Lung (tissue), 12 donors: ENCODE measurements around the gene ART1. TPM values are rescaled to one million over a fixed set of nuclear protein-coding genes. Genes with fewer than 3 reads are reported as not detected.

Source experiments
- ATAC-seq: fragments of 200-7000 bp; cut with Tn5 transposase; one replicate; pipeline ENCODE4 v1.9.1; 2020; ENCODE audit warnings: moderate number of reproducible peaks; ENCODE audit not compliant: insufficient read depth, low FRiP score
- DNase-seq, 3 donors: peaks; one replicate each; pipeline ENCODE4 v3.0.0-alpha.2; 2013 to 2017
- H3K27ac ChIP-seq, 2 donors: one replicate each; pipeline ENCODE4 v1.5.1; 2013; ENCODE audit warnings: mild to moderate bottlenecking in 2 of 2, moderate library complexity in 2 of 2, control low read depth in 1 of 2, inconsistent platforms in 1 of 2, low read depth in 1 of 2, low read length in 1 of 2
- H3K27me3 ChIP-seq, 3 donors: one replicate each; pipeline ENCODE4 v1.5.1; 2013; ENCODE audit warnings: low read length in 2 of 3; ENCODE audit not compliant: control insufficient read depth in 3 of 3, insufficient read depth in 3 of 3
- H3K36me3 ChIP-seq, 4 donors: one replicate each; pipeline ENCODE4 v1.5.1; 2013; ENCODE audit warnings: low read length in 4 of 4, mild to moderate bottlenecking in 1 of 4, moderate library complexity in 1 of 4; ENCODE audit not compliant: control insufficient read depth in 4 of 4, insufficient read depth in 4 of 4
- H3K4me1 ChIP-seq, 5 donors: one replicate each; pipeline ENCODE4 v1.5.1; 2013; ENCODE audit warnings: low read length in 5 of 5, mild to moderate bottlenecking in 2 of 5, moderate library complexity in 1 of 5; ENCODE audit not compliant: control insufficient read depth in 5 of 5, insufficient read depth in 5 of 5
- H3K4me3 ChIP-seq: one replicate; pipeline ENCODE4 v1.5.1; 2013; ENCODE audit warnings: mild to moderate bottlenecking, control low read depth, moderate library complexity
- H3K9ac ChIP-seq, 2 donors: one replicate each; pipeline ENCODE4 v1.5.1; 2013; ENCODE audit warnings: low read length in 2 of 2, control low read depth in 1 of 2; ENCODE audit not compliant: insufficient read depth in 1 of 2
- H3K9me3 ChIP-seq, 4 donors: one replicate each; pipeline ENCODE4 v1.5.1; 2013; ENCODE audit warnings: low read length in 3 of 4, mild to moderate bottlenecking in 1 of 4, moderate library complexity in 1 of 4; ENCODE audit not compliant: control insufficient read depth in 4 of 4, insufficient read depth in 3 of 4
- WGBS, 2 donors: extraction: QIAGEN DNeasy Blood & Tissue Kit; methylation state at CpG; one replicate each; pipeline ENCODE4 v1.1.7; 2013; 5-methylcytosine and 5-hydroxymethylcytosine counted together
- polyA plus RNA-seq, 2 donors: library from polyadenylated mRNA; stranded (reverse); fragments of 200-250 nt; gene quantifications; one replicate each; pipeline ENCODE4 v1.2.1, GENCODE V29; 2013
- total RNA-seq, 2 donors: library from RNA; depleted of rRNA in 1 of 2; stranded (reverse); fragments of >200 nt in 1 of 2; gene quantifications; one replicate each; pipeline ENCODE4 v1.2.1, GENCODE V29; 2014 to 2021
- TF ChIP-seq, protein P1 (sequence below): IDR thresholded peaks from 2 replicates; pipeline ENCODE4 v1.5.1; 2012; ENCODE audit warnings: mild to moderate bottlenecking; ENCODE audit errors: control extremely low read depth, extremely low read depth
- donor health status: control.
- donor health status: control.
- donor health status: Bipolar disorder and iron deficiency.
- donor health status: healthy.
- donor health status: DM: yes; HTN: yes; CAD: no.

The ART1 gene
- total and polyA plus RNA-seq, 4 donors = 0.14 to 0.80 (median 0.68) TPM; not detected in 1

DNA sequence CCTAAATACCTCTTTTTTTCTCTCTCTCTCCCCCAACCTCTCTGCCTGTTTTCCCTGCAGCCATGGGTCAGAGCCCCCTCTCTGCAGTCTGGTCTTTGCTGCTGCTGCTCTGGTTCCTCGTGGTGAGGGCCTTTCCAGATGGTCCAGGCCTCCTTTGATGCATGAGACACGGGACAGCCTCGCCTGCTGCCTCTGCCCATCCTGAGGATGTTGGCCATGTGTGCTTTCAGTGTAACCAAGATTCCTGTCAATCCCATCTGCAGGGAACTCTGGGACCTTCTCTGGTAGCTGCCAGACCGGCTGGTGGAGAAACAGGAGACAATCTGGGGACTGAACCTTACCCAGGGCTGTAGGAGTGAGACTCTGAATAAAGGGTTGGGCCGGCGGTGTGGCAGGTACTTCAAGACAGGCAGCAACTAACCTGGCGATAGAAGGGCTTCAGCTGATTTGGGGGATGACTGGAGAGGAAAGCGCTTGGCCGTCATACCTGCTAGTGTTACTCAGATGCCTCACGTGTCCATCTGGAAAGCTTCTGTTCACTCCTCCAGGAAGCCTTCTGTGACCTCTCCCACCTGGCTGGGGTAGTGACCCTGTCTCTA, 19.2 kb downstream of the ART1 start:
- H3K4me3 ChIP-seq = no peak overlapping the region
- TF ChIP-seq, protein P1, sequence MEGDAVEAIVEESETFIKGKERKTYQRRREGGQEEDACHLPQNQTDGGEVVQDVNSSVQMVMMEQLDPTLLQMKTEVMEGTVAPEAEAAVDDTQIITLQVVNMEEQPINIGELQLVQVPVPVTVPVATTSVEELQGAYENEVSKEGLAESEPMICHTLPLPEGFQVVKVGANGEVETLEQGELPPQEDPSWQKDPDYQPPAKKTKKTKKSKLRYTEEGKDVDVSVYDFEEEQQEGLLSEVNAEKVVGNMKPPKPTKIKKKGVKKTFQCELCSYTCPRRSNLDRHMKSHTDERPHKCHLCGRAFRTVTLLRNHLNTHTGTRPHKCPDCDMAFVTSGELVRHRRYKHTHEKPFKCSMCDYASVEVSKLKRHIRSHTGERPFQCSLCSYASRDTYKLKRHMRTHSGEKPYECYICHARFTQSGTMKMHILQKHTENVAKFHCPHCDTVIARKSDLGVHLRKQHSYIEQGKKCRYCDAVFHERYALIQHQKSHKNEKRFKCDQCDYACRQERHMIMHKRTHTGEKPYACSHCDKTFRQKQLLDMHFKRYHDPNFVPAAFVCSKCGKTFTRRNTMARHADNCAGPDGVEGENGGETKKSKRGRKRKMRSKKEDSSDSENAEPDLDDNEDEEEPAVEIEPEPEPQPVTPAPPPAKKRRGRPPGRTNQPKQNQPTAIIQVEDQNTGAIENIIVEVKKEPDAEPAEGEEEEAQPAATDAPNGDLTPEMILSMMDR = no peak
- ATAC-seq (no peak), DNase-seq (no peak)
- no peak overlapping the region for H3K27ac ChIP-seq
- peaks cover 2 to 34% (median 10%) of the 10 kb centered on the region in 4 donors for H3K36me3 ChIP-seq
- 92 to 93% methylated on average over 10 of the region's 10 CpGs for WGBS, 2 donors
- no peaks in the 10 kb centered on the region for H3K4me1 ChIP-seq
- no peak overlapping the region for H3K9ac ChIP-seq
- H3K27me3 ChIP-seq = no peaks in the 10 kb centered on the region
- H3K9me3 ChIP-seq = no peaks in the 10 kb centered on the region

DNA sequence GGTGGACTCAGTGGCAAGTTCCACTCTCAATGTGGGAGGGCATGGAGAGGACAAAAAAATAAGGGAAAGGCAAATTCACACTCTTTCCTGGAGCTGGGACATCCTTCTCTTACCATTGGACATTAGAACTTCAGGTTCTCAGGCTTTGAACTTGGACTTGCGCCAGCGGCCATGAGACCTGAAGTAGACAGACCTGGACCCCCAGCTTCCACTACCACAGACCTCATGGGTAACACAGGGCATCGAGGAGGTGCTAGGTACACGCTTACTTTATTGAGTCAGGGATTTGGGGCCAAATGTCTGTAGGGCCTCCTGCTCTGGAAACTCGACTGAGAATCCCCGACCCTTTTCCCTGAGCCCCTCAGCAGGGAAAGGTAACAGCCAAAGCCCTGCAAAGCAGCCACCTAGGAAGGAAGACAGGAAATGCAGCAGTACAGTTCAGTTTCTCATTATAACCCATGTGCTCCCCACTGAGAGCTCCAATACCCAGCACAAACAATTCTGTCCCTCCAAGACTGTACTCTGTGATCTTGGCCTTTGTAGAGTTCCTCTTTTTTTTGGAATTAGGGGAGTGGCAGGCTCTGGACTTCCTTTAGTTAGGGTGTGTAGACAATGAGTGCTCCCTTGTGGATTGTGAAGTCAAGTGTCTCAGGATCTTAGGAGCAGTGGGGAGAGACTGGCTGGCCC, 20.6 kb downstream of the ART1 start:
- no peak for ATAC-seq
- Histone ChIP-seq H3K4me3 (no peak overlapping the region), H3K9ac (no peak overlapping the region), H3K4me1 (no peaks in the 10 kb centered on the region), H3K27me3 (no peaks in the 10 kb centered on the region), H3K9me3 (peaks cover 0 to 5% (median 0%) of the 10 kb centered on the region in 4 donors), H3K27ac (no peak overlapping the region), H3K36me3 (peaks cover 3 to 43% (median 14%) of the 10 kb centered on the region in 4 donors)
- TF ChIP-seq, protein P1 = no peak
- 78 to 96% methylated on average over 6 of the region's 6 CpGs for WGBS, 2 donors
- no peak for DNase-seq

DNA sequence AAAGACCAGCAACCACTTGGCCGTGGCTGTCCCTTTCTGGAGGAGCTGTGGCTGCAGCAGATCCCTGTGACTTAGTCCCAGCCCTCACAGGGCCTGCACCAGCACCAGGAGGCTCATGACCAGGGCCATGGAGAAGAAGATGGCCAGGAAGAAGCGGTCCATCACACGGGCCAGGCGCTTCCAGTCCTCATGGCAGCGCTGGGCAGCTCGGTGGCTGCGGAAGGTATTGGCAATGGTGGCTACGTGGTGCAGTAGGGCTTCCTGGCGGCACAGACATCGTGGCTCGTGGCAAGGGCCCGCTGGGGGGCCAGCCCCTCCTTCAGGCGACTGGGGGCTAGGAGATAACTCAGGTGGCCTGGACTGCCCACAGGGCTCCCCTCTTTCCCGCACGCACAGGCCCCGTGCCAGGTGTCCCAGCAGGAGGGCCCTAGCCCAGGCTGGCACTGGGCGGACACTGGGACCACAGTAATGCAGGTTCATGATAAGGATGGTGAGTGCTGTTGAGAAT, 21.1 kb downstream of the ART1 start:
- H3K9ac ChIP-seq = no peak overlapping the region
- no peaks in the 10 kb centered on the region for H3K4me1 ChIP-seq
- no peak for DNase-seq
- H3K27ac ChIP-seq = no peak overlapping the region
- H3K27me3 ChIP-seq = no peaks in the 10 kb centered on the region
- TF ChIP-seq, protein P1 = no peak
- 92 to 95% methylated on average over 17 of the region's 17 CpGs for WGBS, 2 donors
- peaks cover 0 to 5% (median 0%) of the 10 kb centered on the region in 4 donors for H3K9me3 ChIP-seq
- peaks cover 3 to 46% (median 17%) of the 10 kb centered on the region in 4 donors for H3K36me3 ChIP-seq
- no peak overlapping the region for H3K4me3 ChIP-seq
- no peak for ATAC-seq
